Activated CD8-positive, alpha-beta T cell treated with anti-CD3 and anti-CD28 coated beads, Interleukin-2, amount 10 ng/mL, durations not matched to agents 7 days and 5 days (primary cell): ENCODE results near the gene C2CD4C. TPM values are rescaled to one million over a fixed set of nuclear protein-coding genes. Genes with fewer than 3 reads are reported as not detected.
"Not testable (repeated sequence)": the region's sequence is repeated elsewhere in the genome, so short reads cannot be mapped to it uniquely, and the experiment has no call there.

Experiments
- ATAC-seq: fragments of 150-1000 bp; cut with Tn5 transposase; one replicate; pipeline ENCODE4 v1.10.0; 2021; ENCODE audit warnings: moderate library complexity
- CTCF ChIA-PET: fragments of 350-600 bp; sonication (Branson Sonifier 250); formaldehyde crosslinking; loops from one replicate; lab custom pipeline; 2021; ENCODE audit warnings: antibody characterized with exemption; lab: Charles Lee
- POLR2A ChIA-PET: fragments of 350-600 bp; sonication (Branson Sonifier 250); formaldehyde crosslinking; loops from one replicate; lab custom pipeline; 2021; ENCODE audit warnings: antibody characterized with exemption; lab: Charles Lee
- DNase-seq: peaks from one replicate; pipeline ENCODE4 v3.0.0-alpha.2; 2020
- H3K27ac Mint-ChIP-seq: one replicate; pipeline ENCODE4 v1.8.0; 2021; ENCODE audit warnings: mild to moderate bottlenecking, mixed read lengths
- H3K27me3 Mint-ChIP-seq: one replicate; pipeline ENCODE4 v1.8.0; 2021; ENCODE audit warnings: low read depth, mixed read lengths
- H3K36me3 Mint-ChIP-seq: one replicate; pipeline ENCODE4 v1.8.0; 2021; ENCODE audit warnings: low read depth, mixed read lengths
- H3K4me1 Mint-ChIP-seq: one replicate; pipeline ENCODE4 v1.8.0; 2021; ENCODE audit warnings: low read depth, mixed read lengths
- H3K4me3 Mint-ChIP-seq: one replicate; pipeline ENCODE4 v1.8.0; 2021; ENCODE audit warnings: mild to moderate bottlenecking, mixed read lengths
- H3K9me3 Mint-ChIP-seq: one replicate; pipeline ENCODE4 v1.8.0; 2022; ENCODE audit warnings: mixed read lengths; ENCODE audit not compliant: insufficient read depth
- total RNA-seq, 2 experiments: library from RNA; stranded (reverse); gene quantifications; one replicate each; pipeline ENCODE4 v1.2.3, GENCODE V29; 2021

Gene C2CD4C
- total RNA-seq, 2 experiments from 2014 or later = not detected

GRCh38 chr19:435707-436412 is 26.9 kb upstream of the C2CD4C start:
- H3K36me3 Mint-ChIP-seq = peaks cover 3% of the 10 kb centered on the region
- H3K9me3 Mint-ChIP-seq = peaks cover 3% of the 10 kb centered on the region
- no peak for ATAC-seq
- no peak overlapping the region for H3K27ac Mint-ChIP-seq
- H3K27me3 Mint-ChIP-seq = no peaks in the 10 kb centered on the region
- POLR2A ChIA-PET = no interaction called here
- DNase-seq = no peak
- CTCF ChIA-PET = interaction anchor here (0.9 kb wide), 1 partner anchor 75 kb away, joined by 4 read pairs; no protein-coding TSS in a partner anchor
- H3K4me3 Mint-ChIP-seq = no peak overlapping the region
- no peaks in the 10 kb centered on the region for H3K4me1 Mint-ChIP-seq

GRCh38 chr19:435056-435706 is 26.2 kb upstream of the C2CD4C start:
- peaks cover 3% of the 10 kb centered on the region for H3K36me3 Mint-ChIP-seq
- no peak overlapping the region for H3K27ac Mint-ChIP-seq
- ATAC-seq (no peak), DNase-seq (no peak)
- peaks cover 4% of the 10 kb centered on the region for H3K9me3 Mint-ChIP-seq
- H3K4me1 Mint-ChIP-seq = no peaks in the 10 kb centered on the region
- no peaks in the 10 kb centered on the region for H3K27me3 Mint-ChIP-seq
- H3K4me3 Mint-ChIP-seq = no peak overlapping the region
- CTCF ChIA-PET = interaction anchor here (0.9 kb wide), 1 partner anchor 76 kb away, joined by 4 read pairs; no protein-coding TSS in a partner anchor
- POLR2A ChIA-PET = no interaction called here

- POLR2A ChIA-PET = no interaction called here
- ATAC-seq (no peak), DNase-seq (no peak)
- Mint-ChIP-seq H3K9me3 (peaks cover 4% of the 10 kb centered on the region), H3K4me1 (no peaks in the 10 kb centered on the region), H3K27ac (no peak overlapping the region), H3K36me3 (peaks cover 3% of the 10 kb centered on the region), H3K27me3 (no peaks in the 10 kb centered on the region), H3K4me3 (no peak overlapping the region)
- CTCF ChIA-PET = no interaction called here
These were observed 25.4 kb upstream of the C2CD4C start for GRCh38 chr19:434152-434960.

GRCh38 chr19:430701-431100 is 21.8 kb upstream of the C2CD4C start:
- H3K9me3 Mint-ChIP-seq = peaks cover 4% of the 10 kb centered on the region
- CTCF ChIA-PET = no interaction called here
- H3K4me3 Mint-ChIP-seq = no peak overlapping the region
- POLR2A ChIA-PET = no interaction called here
- ATAC-seq = no peak
- peaks cover 3% of the 10 kb centered on the region for H3K36me3 Mint-ChIP-seq
- H3K27ac Mint-ChIP-seq = no peak overlapping the region
- H3K4me1 Mint-ChIP-seq = no peaks in the 10 kb centered on the region
- H3K27me3 Mint-ChIP-seq = no peaks in the 10 kb centered on the region
- DNase-seq = no peak

GRCh38 chr19:428149-428548 is 19.2 kb upstream of the C2CD4C start:
- Mint-ChIP-seq H3K9me3 (peaks cover 4% of the 10 kb centered on the region), H3K4me1 (no peaks in the 10 kb centered on the region), H3K36me3 (peaks cover 3% of the 10 kb centered on the region), H3K4me3 (no peak overlapping the region), H3K27me3 (no peaks in the 10 kb centered on the region), H3K27ac (no peak overlapping the region)
- ChIA-PET CTCF (no interaction called here), POLR2A (no interaction called here)
- ATAC-seq = no peak
- DNase-seq = no peak

GRCh38 chr19:427675-428074 is 18.7 kb upstream of the C2CD4C start:
- H3K27me3 Mint-ChIP-seq, ATAC-seq, H3K9me3 Mint-ChIP-seq, H3K4me3 Mint-ChIP-seq, H3K36me3 Mint-ChIP-seq, DNase-seq, H3K4me1 Mint-ChIP-seq, POLR2A ChIA-PET, CTCF ChIA-PET, H3K27ac Mint-ChIP-seq: not testable (repeated sequence)

GRCh38 chr19:426725-427445 is 17.9 kb upstream of the C2CD4C start:
- Mint-ChIP-seq H3K36me3 (peaks cover 3% of the 10 kb centered on the region), H3K9me3 (peaks cover 4% of the 10 kb centered on the region), H3K4me3 (no peak overlapping the region), H3K27me3 (no peaks in the 10 kb centered on the region), H3K4me1 (no peaks in the 10 kb centered on the region), H3K27ac (no peak overlapping the region)
- CTCF ChIA-PET = no interaction called here
- ATAC-seq (no peak), DNase-seq (no peak)
- POLR2A ChIA-PET = no interaction called here

GRCh38 chr19:425056-425455 is 16.1 kb upstream of the C2CD4C start:
- DNase-seq = no peak
- Mint-ChIP-seq H3K9me3 (no peaks in the 10 kb centered on the region), H3K27ac (no peak overlapping the region), H3K36me3 (no peaks in the 10 kb centered on the region), H3K4me3 (no peak overlapping the region), H3K4me1 (no peaks in the 10 kb centered on the region), H3K27me3 (no peaks in the 10 kb centered on the region)
- ATAC-seq = no peak
- ChIA-PET CTCF (no interaction called here), POLR2A (no interaction called here)

- no peak for ATAC-seq
- Mint-ChIP-seq H3K4me3 (no peak overlapping the region), H3K27me3 (no peaks in the 10 kb centered on the region), H3K36me3 (no peaks in the 10 kb centered on the region), H3K27ac (no peak overlapping the region), H3K4me1 (no peaks in the 10 kb centered on the region), H3K9me3 (no peaks in the 10 kb centered on the region)
- DNase-seq = no peak
- CTCF ChIA-PET = no interaction called here
- POLR2A ChIA-PET = no interaction called here
These were observed 15.6 kb upstream of the C2CD4C start for GRCh38 chr19:424546-424945.

GRCh38 chr19:423691-424466 is 14.9 kb upstream of the C2CD4C start:
- no peak for ATAC-seq
- ChIA-PET CTCF (no interaction called here), POLR2A (no interaction called here)
- Mint-ChIP-seq H3K36me3 (no peaks in the 10 kb centered on the region), H3K27me3 (no peaks in the 10 kb centered on the region), H3K4me3 (no peak overlapping the region), H3K27ac (no peak overlapping the region), H3K9me3 (no peaks in the 10 kb centered on the region), H3K4me1 (no peaks in the 10 kb centered on the region)
- DNase-seq = no peak

- CTCF ChIA-PET, H3K4me3 Mint-ChIP-seq, H3K4me1 Mint-ChIP-seq, H3K36me3 Mint-ChIP-seq, DNase-seq, POLR2A ChIA-PET, H3K27ac Mint-ChIP-seq, H3K27me3 Mint-ChIP-seq, ATAC-seq, H3K9me3 Mint-ChIP-seq: not testable (repeated sequence)
These were observed 13.9 kb upstream of the C2CD4C start for GRCh38 chr19:422917-423226.
